Stimulated activated CD4-positive, alpha-beta T cell treated with anti-CD3 and anti-CD28 coated beads, TNF-alpha, amount 100 ng/mL, for 24 hours (primary cell): Measurements from ENCODE around the gene COX11.

Experiments used
- DNase-seq, 3 experiments: peaks; one replicate each; pipeline ENCODE4 v3.0.0-alpha.2; 2020; ENCODE audit warnings: low read depth in 3 of 3

Gene COX11

GRCh38 chr17:54968262-54968987, at the start of gene COX11, which contains the start of gene STXBP4:
Gene COX11 (minus strand): TSS chr17:54968654. CDS start chr17:54968646, 8 bp downstream.
Gene STXBP4 (plus strand): TSS chr17:54968765. CDS start chr17:54986220, 17,455 bp downstream.
- DNase-seq: peak; percentile 87 to 92 (median 90)

DNA sequence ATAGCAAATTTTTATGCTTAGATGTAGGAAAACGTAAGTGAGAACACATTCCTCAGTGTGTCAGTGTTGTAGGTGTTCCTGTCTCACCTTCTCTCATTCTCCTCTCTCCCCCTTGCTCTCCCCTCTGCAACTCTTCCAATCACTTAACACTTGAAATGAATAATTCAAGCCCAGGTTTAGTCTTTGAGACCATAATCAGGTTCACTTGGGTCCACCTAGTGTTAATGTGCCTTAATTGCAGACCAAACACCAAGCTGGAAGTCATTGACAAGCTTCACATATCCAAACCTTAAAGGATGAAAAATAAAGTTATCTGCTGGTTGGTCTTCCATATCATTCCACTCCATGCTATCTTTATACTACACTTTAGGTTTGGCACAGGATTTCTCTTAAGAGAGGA, 37.1 kb upstream of the COX11 start:
- no peak for DNase-seq

DNA sequence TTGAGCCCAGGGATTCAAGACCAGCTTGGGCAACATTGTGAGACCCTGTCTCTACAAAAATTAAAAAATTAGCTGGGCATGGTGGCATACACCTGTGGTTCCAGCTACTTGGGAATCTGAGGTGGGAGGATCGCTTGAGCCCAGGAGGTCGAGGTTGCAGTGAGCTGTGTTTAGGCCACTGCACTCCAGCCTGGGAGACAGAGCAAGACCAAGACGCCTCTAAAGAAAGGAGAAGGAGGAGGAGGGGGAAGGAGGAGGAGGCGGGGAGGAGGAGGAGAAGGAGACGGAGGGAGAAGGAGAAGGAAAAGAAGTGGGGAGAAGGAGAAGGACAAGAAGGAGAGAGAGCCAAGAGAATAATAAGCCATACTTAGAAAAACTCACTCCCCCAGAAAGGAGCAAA, 36.0 kb upstream of the COX11 start:
- no peak for DNase-seq

DNA sequence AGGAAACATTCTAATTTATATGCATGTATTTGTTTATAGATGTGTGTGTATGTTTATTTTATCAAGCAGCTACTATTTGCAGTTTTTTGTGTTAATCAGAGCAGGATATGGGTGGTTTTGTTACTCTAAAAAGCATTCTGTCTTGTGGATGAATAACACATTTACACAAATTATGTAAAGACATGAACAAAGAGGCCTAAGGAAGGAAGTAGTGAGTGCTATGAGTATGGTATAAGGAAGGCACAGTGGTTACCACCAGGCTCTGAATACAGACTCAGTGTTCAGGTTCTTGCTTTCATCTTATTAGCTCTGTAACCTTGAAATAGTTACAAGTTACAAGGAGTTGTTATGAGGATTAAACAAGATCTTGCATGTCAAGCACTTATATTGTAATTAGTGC, 34.0 kb upstream of the COX11 start:
- DNase-seq: no peak

DNA sequence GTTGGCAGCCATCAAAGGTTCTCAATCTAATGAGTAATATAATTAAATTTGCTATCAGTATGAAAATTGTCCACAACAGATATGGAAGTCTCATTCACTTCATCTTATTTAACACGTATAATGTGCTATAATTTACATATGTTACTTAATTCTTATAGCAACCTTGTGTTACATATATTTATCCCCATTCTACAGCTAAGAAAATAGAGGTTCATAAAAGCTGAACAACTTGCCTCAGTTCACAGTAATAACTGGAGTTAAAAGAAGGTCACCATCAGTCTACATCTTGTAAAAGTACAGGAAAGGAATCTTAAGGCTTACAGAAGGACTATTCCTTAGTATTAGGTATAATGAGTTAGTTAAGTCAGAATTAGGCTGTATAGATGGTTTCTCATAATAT, 28.0 kb upstream of the COX11 start:
- no peak for DNase-seq

DNA sequence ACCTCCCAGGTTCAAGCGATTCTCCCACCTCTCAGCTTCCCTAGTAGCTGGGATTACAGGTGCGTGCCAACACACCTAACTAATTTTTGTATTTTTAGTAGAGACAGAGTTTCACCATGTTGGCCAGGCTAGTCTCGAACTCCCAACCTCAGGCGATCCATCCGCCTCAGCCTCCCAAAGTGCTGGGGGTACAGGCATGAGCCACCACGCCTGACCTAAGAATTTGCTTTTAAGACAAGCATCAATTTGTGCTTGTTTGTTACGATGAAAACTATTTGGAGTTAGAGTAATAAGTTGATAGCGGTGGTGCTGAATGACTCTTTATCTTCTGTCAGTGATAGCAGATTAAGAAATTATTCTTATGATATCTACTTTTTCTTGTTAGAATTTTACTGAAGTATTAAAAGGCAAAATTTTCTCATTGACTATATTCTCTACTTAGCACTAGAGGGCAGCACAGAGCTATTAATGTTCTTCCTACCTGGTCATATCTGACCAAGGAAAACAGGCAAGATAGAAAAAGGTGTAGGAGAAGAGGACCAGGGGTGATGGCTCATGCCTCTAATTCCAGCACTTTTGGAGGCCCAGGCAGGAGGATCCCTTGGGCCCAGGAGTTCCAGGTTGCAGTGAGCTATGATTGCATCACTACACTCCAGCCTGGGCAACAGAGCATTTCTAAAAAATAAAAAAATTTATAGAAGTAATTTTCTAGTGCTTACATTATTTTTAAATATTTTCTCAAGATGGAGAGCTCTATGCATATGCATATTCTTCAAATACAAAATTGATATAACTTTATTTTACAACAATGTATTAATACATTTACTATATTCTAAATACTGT, 24.6 kb upstream of the COX11 start:
- no peak for DNase-seq

- no peak for DNase-seq
Measured at GRCh38 chr17:54991567-54991966, 23.1 kb upstream of the COX11 start.

DNA sequence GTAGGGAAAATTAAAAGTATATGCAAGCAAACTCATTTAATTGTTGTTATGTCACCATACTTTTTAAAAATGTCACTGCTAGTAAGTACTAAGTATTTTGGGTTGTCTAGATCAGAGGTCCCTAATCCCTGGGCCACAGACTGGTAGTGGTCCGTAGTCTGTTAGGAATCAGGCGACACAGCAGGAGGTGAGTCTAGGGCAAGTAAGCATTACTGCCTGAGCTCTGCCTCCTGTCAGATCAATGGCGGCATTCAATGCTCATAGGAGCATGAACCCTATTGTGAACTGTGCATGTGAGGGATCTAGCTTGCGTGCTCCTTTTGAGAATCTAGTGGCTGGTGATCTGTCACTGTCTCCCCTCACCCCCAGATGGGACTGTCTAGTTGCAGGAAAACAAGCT, 21.7 kb upstream of the COX11 start:
- DNase-seq: no peak

GRCh38 chr17:54985476-54985875, 17.0 kb upstream of the COX11 start:
- no peak for DNase-seq

GRCh38 chr17:54983260-54983659, 14.8 kb upstream of the COX11 start:
- DNase-seq: no peak

DNA sequence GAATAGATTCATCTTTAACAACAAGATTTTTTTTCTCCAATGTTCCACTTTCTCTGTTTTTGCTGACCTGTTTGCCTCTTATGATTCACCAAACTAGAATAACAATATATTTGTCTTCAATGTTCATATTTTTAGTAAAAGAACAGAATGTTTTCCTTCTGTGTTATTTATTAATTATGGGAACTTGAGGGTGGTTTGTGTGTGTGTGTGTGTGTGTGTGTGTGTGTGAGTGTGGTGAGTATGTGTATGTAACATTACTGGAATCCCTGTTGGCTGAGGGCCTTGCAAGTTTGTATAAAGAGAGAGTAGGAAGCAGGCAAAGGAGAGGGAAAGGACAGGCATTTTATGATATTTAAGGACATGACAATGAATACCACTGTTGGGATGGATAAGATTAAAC, 13.9 kb upstream of the COX11 start:
- DNase-seq: no peak

GRCh38 chr17:54980375-54980774, 11.9 kb upstream of the COX11 start:
- DNase-seq: no peak

DNA sequence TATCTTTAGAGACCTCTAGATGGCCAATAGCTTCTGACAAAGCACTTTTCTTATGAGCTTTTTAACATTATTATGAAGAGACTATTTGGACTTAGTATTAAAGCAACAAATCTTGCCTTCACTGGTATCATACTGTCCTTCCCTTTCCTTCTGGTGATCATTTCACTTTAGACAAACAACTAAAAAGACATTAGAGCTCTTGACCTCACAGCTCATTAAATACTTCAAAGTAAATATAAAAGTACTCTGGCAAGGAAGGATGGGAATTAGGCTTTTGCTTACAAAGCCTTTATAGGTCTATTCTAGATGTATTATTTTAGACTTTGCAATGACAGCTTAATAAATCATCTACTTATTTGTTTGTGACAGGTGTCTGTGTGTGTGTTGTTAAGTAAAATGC, 11.2 kb upstream of the COX11 start:
- no peak for DNase-seq

- no peak for DNase-seq
Measured at GRCh38 chr17:54977744-54978143, 9.3 kb upstream of the COX11 start.

DNA sequence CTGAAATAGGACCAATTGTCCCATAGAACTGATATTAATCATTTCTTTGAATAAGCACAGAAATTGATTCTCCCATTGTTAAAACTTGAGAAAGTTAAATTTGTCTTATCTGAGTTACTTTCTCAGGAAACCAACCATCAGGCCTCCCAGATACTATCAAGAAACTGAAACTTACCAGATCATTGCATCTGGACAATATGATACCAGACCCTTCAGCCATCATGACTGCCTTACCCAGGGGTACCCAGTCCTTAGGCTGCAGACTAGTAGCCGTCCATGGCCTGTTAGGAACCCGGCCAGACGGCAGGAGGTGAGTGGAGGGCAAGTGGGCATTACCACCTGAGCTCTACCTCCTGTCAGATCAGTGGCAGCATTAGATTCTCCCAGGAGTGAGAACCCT, 7.9 kb upstream of the COX11 start:
- no peak for DNase-seq

GRCh38 chr17:54974759-54975158, 6.3 kb upstream of the COX11 start:
- no peak for DNase-seq

- no peak for DNase-seq
Measured at GRCh38 chr17:54972406-54973138, 4.1 kb upstream of the COX11 start.

GRCh38 chr17:54971901-54972300, 3.4 kb upstream of the COX11 start:
- DNase-seq: no peak

- no peak for DNase-seq
Measured at GRCh38 chr17:54971147-54971546, 2.7 kb upstream of the COX11 start.

- no peak for DNase-seq
Measured at GRCh38 chr17:54969658-54970572, 1.5 kb upstream of the COX11 start.

- no peak for DNase-seq
Measured at GRCh38 chr17:54968988-54969332, 506 bp upstream of the COX11 start.
